GM12878 (cell line): Measurements from ENCODE around the gene SOAT2. TPM values are rescaled to one million over a fixed set of nuclear protein-coding genes. Genes with fewer than 3 reads are reported as not detected.

Source experiments
- BACH1 ChIP-seq: fragments of 450-650 bp; IDR thresholded peaks from 2 replicates; pipeline ENCODE4 v1.6.1; 2017; ENCODE audit warnings: mild to moderate bottlenecking, borderline replicate concordance
- CHD2 ChIP-seq: IDR thresholded peaks from 2 replicates; pipeline ENCODE4 v1.6.1; 2011; ENCODE audit warnings: low read depth, low read length, improper control_type of control experiment, borderline replicate concordance
- CTCF ChIP-seq, 3 experiments: IDR thresholded peaks in 2 of 3; conservative IDR thresholded peaks in 1 of 3; 2 replicates each; pipeline ENCODE4 v1.5.1; 2011; ENCODE audit warnings: low read depth in 3 of 3, low read length in 3 of 3, mild to moderate bottlenecking in 3 of 3, control low read depth in 2 of 3, moderate library complexity in 2 of 3, inconsistent platforms in 1 of 3, mixed read lengths in 1 of 3; ENCODE audit not compliant: control insufficient read depth in 2 of 3, insufficient read depth in 1 of 3; ENCODE audit errors: extremely low read depth in 1 of 3
- ETV6 ChIP-seq, 2 experiments: fragments of 450-650 bp in 1 of 2; IDR thresholded peaks in 1 of 2; conservative IDR thresholded peaks in 1 of 2; 2 replicates each; pipeline ENCODE4 v1.6.1; 2014; ENCODE audit warnings: antibody characterized with exemption in 1 of 2, borderline replicate concordance in 1 of 2, low read depth in 1 of 2, mild to moderate bottlenecking in 1 of 2, moderate library complexity in 1 of 2
- FOXM1 ChIP-seq: IDR thresholded peaks from 2 replicates; pipeline ENCODE4 v1.6.1; 2012; ENCODE audit warnings: low read depth, mild to moderate bottlenecking, inconsistent platforms, low read length, moderate library complexity
- GABPA ChIP-seq: IDR thresholded peaks from 2 replicates; pipeline ENCODE4 v1.6.1; 2014; ENCODE audit warnings: antibody characterized with exemption, low read depth, mild to moderate bottlenecking, inconsistent platforms
- HCFC1 ChIP-seq: fragments of 150-350 bp; IDR thresholded peaks from 2 replicates; pipeline ENCODE4 v1.6.1; 2014; ENCODE audit warnings: low read length
- HDAC2 ChIP-seq: fragments of 200-600 bp; sonication (generic); IDR thresholded peaks from 2 replicates; pipeline ENCODE4 v1.6.1; 2017
- KLF5 ChIP-seq: fragments of 450-650 bp; IDR thresholded peaks from 2 replicates; pipeline ENCODE4 v1.6.1; 2014; ENCODE audit warnings: mild to moderate bottlenecking; ENCODE audit not compliant: partially characterized antibody
- LARP7 ChIP-seq: fragments of 450-650 bp; IDR thresholded peaks from 2 replicates; pipeline ENCODE4 v1.6.1; 2017; ENCODE audit warnings: mild to moderate bottlenecking
- NBN ChIP-seq: fragments of 450-650 bp; IDR thresholded peaks from 2 replicates; pipeline ENCODE4 v1.6.1; 2016
- NKRF ChIP-seq: fragments of 450-650 bp; conservative IDR thresholded peaks from 2 replicates; pipeline ENCODE4 v1.6.1; 2017; ENCODE audit warnings: mild to moderate bottlenecking, moderate library complexity
- NRF1 ChIP-seq: conservative IDR thresholded peaks from 2 replicates; pipeline ENCODE4 v1.6.1; 2011; ENCODE audit warnings: mild to moderate bottlenecking, low read depth, low read length, improper control_type of control experiment
- PBX3 ChIP-seq: IDR thresholded peaks from 2 replicates; pipeline ENCODE4 v1.6.1; 2011; ENCODE audit warnings: mild to moderate bottlenecking, low read depth, low read length, moderate library complexity; ENCODE audit not compliant: insufficient replicate concordance
- STAT1 ChIP-seq: fragments of 450-650 bp; conservative IDR thresholded peaks from 2 replicates; pipeline ENCODE4 v1.6.1; 2014; ENCODE audit warnings: antibody characterized with exemption, mild to moderate bottlenecking
- TAF1 ChIP-seq: IDR thresholded peaks from 2 replicates; pipeline ENCODE4 v1.6.1; 2011; ENCODE audit warnings: mild to moderate bottlenecking, low read depth, low read length, borderline replicate concordance
- TCF3 ChIP-seq: IDR thresholded peaks from 2 replicates; pipeline ENCODE4 v1.6.1; 2012; ENCODE audit warnings: low read depth, mild to moderate bottlenecking, low read length, borderline replicate concordance; ENCODE audit not compliant: insufficient read depth
- ZBTB40 ChIP-seq: fragments of 450-650 bp; IDR thresholded peaks from 2 replicates; pipeline ENCODE4 v1.6.1; 2016; ENCODE audit warnings: mild to moderate bottlenecking, moderate library complexity, borderline replicate concordance
- ZNF207 ChIP-seq: fragments of 450-650 bp; IDR thresholded peaks from 2 replicates; pipeline ENCODE4 v1.6.1; 2014; ENCODE audit warnings: antibody characterized with exemption, mild to moderate bottlenecking, borderline replicate concordance
- ZNF622 ChIP-seq: fragments of 450-650 bp; IDR thresholded peaks from 2 replicates; pipeline ENCODE4 v1.6.1; 2017; ENCODE audit warnings: mild to moderate bottlenecking, inconsistent platforms
- polyA plus RNA-seq, 11 experiments: library from polyadenylated mRNA; depleted of rRNA in 4 of 11; unstranded in 6 of 11; stranded (reverse) in 5 of 11; fragments of >200 nt; fragmentation: Nextera tagmentation in 4 of 11; fragmentation: Illumina TruSeq in 1 of 11; extraction: Ambion mirVana in 4 of 11; extraction: Trizol in 1 of 11; gene quantifications; 1 replicate in 1 of 11; 2 replicates in 10 of 11; pipeline versions ENCODE4 v1.2.1 to v1.2.3, GENCODE V29; 2011 to 2016; ENCODE audit warnings: inconsistent platforms in 2 of 11, missing spikeins in 2 of 11, low read depth in 1 of 11
- total RNA-seq, 4 experiments: library from RNA; depleted of rRNA in 3 of 4; stranded (reverse); fragments of >200 nt in 3 of 4; fragmentation: Illumina TruSeq in 1 of 4; extraction: Trizol in 1 of 4; gene quantifications; 2 replicates each; pipeline versions ENCODE4 v1.2.1 to v1.2.3, GENCODE V29; 2013 to 2021

Gene SOAT2
- total and polyA plus RNA-seq, 10 of the 15 experiments (the other 5 are each of a cell fraction or from before 2014, with no cell fraction given): 0.08 to 1.7 (median 0.69) TPM

DNA sequence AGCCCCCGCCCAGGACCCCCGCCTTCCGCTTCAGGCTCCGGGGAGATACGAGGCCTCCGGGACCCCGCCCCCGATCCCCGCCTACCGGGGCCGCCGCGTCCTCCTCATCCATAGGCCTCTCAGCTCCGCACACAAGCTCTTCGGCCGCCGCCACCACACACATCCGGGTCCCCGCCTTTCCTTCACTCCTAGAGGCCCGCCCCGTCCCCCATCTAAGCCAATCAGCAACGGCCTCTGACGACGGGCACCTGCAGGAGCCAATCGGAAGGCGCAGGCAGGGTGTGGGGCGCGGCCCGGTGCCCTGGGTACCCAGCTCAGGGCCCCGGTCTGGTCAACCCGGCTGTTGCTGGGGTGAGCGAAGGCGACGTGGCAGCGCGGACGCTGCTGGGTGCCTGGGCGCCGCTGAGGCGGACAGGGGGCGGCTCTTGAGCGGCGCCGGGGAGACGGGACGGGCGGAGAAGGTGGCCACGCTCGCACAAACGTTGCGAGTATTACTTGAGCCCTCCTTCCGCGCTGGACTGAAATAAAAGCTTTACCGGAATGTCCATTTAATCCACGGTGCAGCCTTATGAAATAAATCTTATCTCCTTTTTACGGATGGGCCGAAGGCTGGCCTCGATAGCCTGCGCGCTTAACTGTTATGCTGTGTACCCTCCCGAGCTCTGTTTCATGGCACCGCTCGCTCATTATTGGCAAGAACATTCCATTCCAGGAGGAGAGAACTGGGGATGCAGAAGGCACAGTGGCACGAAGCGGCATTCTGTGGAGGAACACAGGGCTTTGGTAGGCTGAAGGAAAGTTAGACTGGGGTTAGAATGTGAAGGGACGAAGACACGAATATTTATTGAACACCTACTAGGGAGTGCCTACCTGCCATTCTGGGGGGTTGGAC is 23.8 kb upstream of the SOAT2 start, which contains the start of gene SPRYD3 (continued):
- TF ChIP-seq TAF1 (peak; percentile 69; the same call in 1 of the 2 replicates), NKRF (no peak; the same call in 1 of the 2 replicates), CTCF (IDR thresholded peaks at IDR 0.05 in 2 of 3, conservative IDR thresholded peaks at IDR 0.05 in 1 of 3; ENCODE audit: control insufficient read depth in 2 of 3, extremely low read depth in 1 of 3, insufficient read depth in 1 of 3, low read depth in 3 of 3, low read length in 3 of 3) (no peak), NRF1 (no peak), ZNF207 (0 out of 2 replicates have a peak, but pooled peaks have one; percentile 67), LARP7 (no peak; the same call in 1 of the 2 replicates), KLF5 (peak; percentile 72), ZBTB40 (peak; percentile 58; the same call in 1 of the 2 replicates), STAT1 (0 out of 2 replicates have a peak, but pooled peaks have one; percentile 49), GABPA (no peak), CHD2 (peak; percentile 96), BACH1 (peak; percentile 81; the same call in 1 of the 2 replicates), ETV6 (conservative IDR thresholded peaks at IDR 0.05 in 1 of 2, IDR thresholded peaks at IDR 0.05 in 1 of 2; ENCODE audit: borderline replicate concordance in 1 of 2, low read depth in 1 of 2) (no peak), TCF3 (peak; percentile 68; the same call in 1 of the 2 replicates), HDAC2 (no peak), ZNF622 (no peak), FOXM1 (no peak), HCFC1 (no peak), PBX3 (peak; percentile 100), NBN (no peak)
